PC-3 (cell line): ENCODE data around the gene ROBO2.

Experiments
- CTCF ChIP-seq: fragments of 300-600 bp; sonication (generic); conservative IDR thresholded peaks from 2 replicates; pipeline ENCODE4 v1.5.1; 2017; ENCODE audit warnings: antibody characterized with exemption, low read depth, mild to moderate bottlenecking, low read length
- EZH2 ChIP-seq: fragments of 300-600 bp; sonication (generic); IDR thresholded peaks from one replicate; pipeline ENCODE4 v1.6.1; 2017; ENCODE audit warnings: antibody characterized with exemption, mild to moderate bottlenecking, low read length; ENCODE audit not compliant: unreplicated experiment

- TF ChIP-seq EZH2 (no peak), CTCF (no peak)
These were observed 269.6 kb downstream of the ROBO2 start for GRCh38 chr3:77309460-77309859.
